22Rv1 (cell line): Measurements from ENCODE around the gene ZAR1L.

Source experiments
- ZFX ChIP-seq: fragments of 450-650 bp; IDR thresholded peaks from 2 replicates; pipeline ENCODE4 v1.6.1; 2017; ENCODE audit warnings: antibody characterized with exemption, borderline replicate concordance
- TF ChIP-seq, protein P1 (sequence below): fragments of 450-650 bp; IDR thresholded peaks from 2 replicates; pipeline ENCODE4 v1.5.1; 2017; ENCODE audit warnings: mild to moderate bottlenecking

DNA sequence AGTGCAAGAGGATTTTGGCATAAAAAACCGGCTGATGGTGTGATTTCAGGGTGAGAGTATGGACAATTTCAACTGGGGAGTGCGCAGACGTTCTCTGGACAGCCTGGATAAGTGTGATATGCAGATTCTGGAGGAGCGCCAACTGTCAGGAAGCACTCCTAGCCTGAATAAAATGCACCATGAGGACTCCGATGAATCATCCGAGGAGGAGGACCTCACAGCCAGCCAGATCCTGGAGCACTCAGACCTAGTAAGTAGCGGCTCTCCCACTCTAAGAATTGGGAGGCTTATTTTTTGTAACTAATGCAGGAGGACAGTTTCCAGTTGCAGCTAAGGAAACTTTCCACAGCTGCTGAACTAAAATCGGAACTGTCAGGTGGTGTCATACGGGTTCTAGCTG, 53.6 kb downstream of the ZAR1L start:
- TF ChIP-seq, protein P1, sequence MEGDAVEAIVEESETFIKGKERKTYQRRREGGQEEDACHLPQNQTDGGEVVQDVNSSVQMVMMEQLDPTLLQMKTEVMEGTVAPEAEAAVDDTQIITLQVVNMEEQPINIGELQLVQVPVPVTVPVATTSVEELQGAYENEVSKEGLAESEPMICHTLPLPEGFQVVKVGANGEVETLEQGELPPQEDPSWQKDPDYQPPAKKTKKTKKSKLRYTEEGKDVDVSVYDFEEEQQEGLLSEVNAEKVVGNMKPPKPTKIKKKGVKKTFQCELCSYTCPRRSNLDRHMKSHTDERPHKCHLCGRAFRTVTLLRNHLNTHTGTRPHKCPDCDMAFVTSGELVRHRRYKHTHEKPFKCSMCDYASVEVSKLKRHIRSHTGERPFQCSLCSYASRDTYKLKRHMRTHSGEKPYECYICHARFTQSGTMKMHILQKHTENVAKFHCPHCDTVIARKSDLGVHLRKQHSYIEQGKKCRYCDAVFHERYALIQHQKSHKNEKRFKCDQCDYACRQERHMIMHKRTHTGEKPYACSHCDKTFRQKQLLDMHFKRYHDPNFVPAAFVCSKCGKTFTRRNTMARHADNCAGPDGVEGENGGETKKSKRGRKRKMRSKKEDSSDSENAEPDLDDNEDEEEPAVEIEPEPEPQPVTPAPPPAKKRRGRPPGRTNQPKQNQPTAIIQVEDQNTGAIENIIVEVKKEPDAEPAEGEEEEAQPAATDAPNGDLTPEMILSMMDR, result no peak
- no peak for TF ChIP-seq ZFX
